Activated T-helper 2 cell treated with anti-CD3 and anti-CD28 coated beads, Interferon-gamma antibody, Interleukin-2, Interleukin-4, amounts not matched to agents 10 μg/mL and 5 μg/mL and 100 μg/mL, durations not matched to agents 14 hours and 24 hours and 36 hours (primary cell): Measurements from ENCODE around the gene PAX5. TPM values are rescaled to one million over a fixed set of nuclear protein-coding genes. Genes with fewer than 3 reads are reported as not detected.
"Not testable (repeated sequence)": the region's sequence is repeated elsewhere in the genome, so short reads cannot be mapped to it uniquely, and the experiment has no call there.

Experiments
- DNase-seq: peaks from one replicate; pipeline ENCODE4 v3.0.0; 2021; ENCODE audit warnings: low spot score
- H3K27ac Mint-ChIP-seq: one replicate; pipeline ENCODE4 v1.8.0; 2021; ENCODE audit warnings: mixed read lengths
- H3K27me3 Mint-ChIP-seq: one replicate; pipeline ENCODE4 v1.8.0; 2021; ENCODE audit warnings: low read depth, mixed read lengths
- H3K36me3 Mint-ChIP-seq: one replicate; pipeline ENCODE4 v1.8.0; 2021; ENCODE audit warnings: low read depth, mixed read lengths
- H3K4me1 Mint-ChIP-seq: one replicate; pipeline ENCODE4 v1.8.0; 2021; ENCODE audit warnings: low read depth, mixed read lengths
- H3K4me3 Mint-ChIP-seq: one replicate; pipeline ENCODE4 v1.8.0; 2021; ENCODE audit warnings: low read depth, mild to moderate bottlenecking, moderate library complexity, mixed read lengths
- H3K9me3 Mint-ChIP-seq: one replicate; pipeline ENCODE4 v1.8.0; 2021; ENCODE audit warnings: mixed read lengths
- intact Hi-C: fragments of 100-400 bp; cut with micrococcal nuclease; formaldehyde crosslinking; loops from one replicate; pipeline ENCODE4 v1.15.1; 2023
- total RNA-seq: library from RNA; stranded (reverse); gene quantifications from 2 replicates; pipeline ENCODE4 v1.2.3, GENCODE V29; 2022

PAX5 gene
- total RNA-seq, 1 donor from 2014 or later, result 0.34 TPM

DNA sequence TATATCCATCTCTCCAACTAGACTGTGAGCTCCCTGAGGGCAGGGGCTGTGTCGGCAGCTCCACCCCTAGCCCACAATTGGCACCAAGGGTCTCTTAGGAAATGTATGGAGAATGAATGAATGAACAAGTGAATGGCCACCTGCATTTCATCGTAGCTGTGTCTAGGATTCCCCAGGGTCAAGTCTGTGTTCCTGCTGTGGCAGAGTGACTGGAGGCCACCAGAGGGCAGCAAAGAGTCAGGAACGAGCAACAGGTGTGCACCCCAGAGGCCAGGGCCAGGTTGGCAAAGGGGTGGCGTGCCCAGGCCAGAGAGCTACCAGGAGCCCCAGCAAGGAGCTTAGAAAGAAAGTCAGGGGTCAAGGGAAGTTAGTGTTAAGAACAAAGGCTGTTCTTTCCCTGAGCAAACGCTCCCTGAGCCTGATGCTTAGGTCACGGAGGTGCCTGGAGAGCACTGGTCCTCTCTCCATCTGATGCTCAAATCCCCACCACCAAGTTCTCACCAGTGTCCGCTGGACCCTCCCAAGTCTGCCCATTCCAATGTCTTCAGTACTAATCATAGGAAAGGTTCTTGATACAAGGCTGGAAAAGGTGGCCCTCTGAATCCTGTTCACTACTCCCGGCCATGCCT lies 160.7 kb downstream of the PAX5 start:
- Mint-ChIP-seq H3K36me3 (no peaks in the 10 kb centered on the region), H3K4me3 (no peak overlapping the region), H3K27ac (no peak overlapping the region), H3K9me3 (no peaks in the 10 kb centered on the region), H3K4me1 (no peaks in the 10 kb centered on the region), H3K27me3 (peaks cover 2% of the 10 kb centered on the region)
- peak; percentile 54 for DNase-seq
- intact Hi-C loops, result loop anchor here (1.0 to 10.0 kb wide), 2 partner anchors 51 to 118 kb away; no protein-coding TSS in a partner anchor

GRCh38 chr9:36872641-36873040 lies 161.4 kb downstream of the PAX5 start:
- intact Hi-C loops, result loop anchor here (1.0 to 10.0 kb wide), 2 partner anchors 52 to 119 kb away; no protein-coding TSS in a partner anchor
- Mint-ChIP-seq H3K4me1 (no peaks in the 10 kb centered on the region), H3K27me3 (peaks cover 3% of the 10 kb centered on the region), H3K36me3 (no peaks in the 10 kb centered on the region), H3K27ac (no peak overlapping the region), H3K4me3 (no peak overlapping the region), H3K9me3 (no peaks in the 10 kb centered on the region)
- DNase-seq, result no peak

GRCh38 chr9:36871606-36872005 lies 162.5 kb downstream of the PAX5 start:
- no peaks in the 10 kb centered on the region for H3K9me3 Mint-ChIP-seq
- DNase-seq, result no peak
- no peak overlapping the region for H3K27ac Mint-ChIP-seq
- H3K4me3 Mint-ChIP-seq, result no peak overlapping the region
- no peaks in the 10 kb centered on the region for H3K36me3 Mint-ChIP-seq
- peaks cover 5% of the 10 kb centered on the region for H3K27me3 Mint-ChIP-seq
- no peaks in the 10 kb centered on the region for H3K4me1 Mint-ChIP-seq
- intact Hi-C loops, result loop anchor here (10.0 kb wide), 1 partner anchor 53 kb away; no protein-coding TSS in a partner anchor

DNA sequence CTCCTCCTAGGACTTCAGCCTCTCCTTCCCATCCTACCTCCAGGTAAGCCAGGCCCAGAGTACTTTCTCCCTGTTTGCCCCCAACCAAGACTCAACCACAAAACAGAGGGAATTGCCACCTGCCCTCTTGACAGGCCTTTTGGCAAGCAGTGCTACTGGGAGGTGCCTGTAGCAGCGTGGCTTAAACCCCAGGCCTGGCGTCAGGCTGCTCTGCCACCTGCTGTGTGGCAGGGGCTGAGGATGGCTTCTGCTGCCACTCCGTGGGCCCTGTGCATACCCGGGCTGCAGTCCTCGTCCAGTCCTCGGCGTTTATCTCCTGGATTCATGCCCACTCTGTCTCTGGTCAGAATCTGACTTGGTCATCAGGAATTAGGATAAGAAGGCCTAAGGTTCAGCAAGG lies 163.1 kb downstream of the PAX5 start:
- no peaks in the 10 kb centered on the region for H3K36me3 Mint-ChIP-seq

GRCh38 chr9:36869605-36870004 lies 164.5 kb downstream of the PAX5 start:
- intact Hi-C loops, result loop anchor here (10.0 kb wide), 1 partner anchor 55 kb away; no protein-coding TSS in a partner anchor
- not testable (repeated sequence) for H3K4me3 Mint-ChIP-seq, H3K27ac Mint-ChIP-seq, H3K36me3 Mint-ChIP-seq, H3K27me3 Mint-ChIP-seq, H3K4me1 Mint-ChIP-seq, DNase-seq, H3K9me3 Mint-ChIP-seq

More for the DNA sequence above, 163.1 kb downstream of the PAX5 start:
- Mint-ChIP-seq H3K27ac (no peak overlapping the region), H3K27me3 (peaks cover 5% of the 10 kb centered on the region), H3K4me3 (no peak overlapping the region), H3K4me1 (no peaks in the 10 kb centered on the region), H3K9me3 (no peaks in the 10 kb centered on the region)
- no peak for DNase-seq
- intact Hi-C loops, result loop anchor here (10.0 kb wide), 1 partner anchor 54 kb away; no protein-coding TSS in a partner anchor

- no peak for DNase-seq
- intact Hi-C loops, result no loop called here
- peaks cover 5% of the 10 kb centered on the region for H3K27me3 Mint-ChIP-seq
- H3K36me3 Mint-ChIP-seq, result no peaks in the 10 kb centered on the region
- H3K4me1 Mint-ChIP-seq, result no peaks in the 10 kb centered on the region
- no peaks in the 10 kb centered on the region for H3K9me3 Mint-ChIP-seq
- H3K27ac Mint-ChIP-seq, result no peak overlapping the region
- H3K4me3 Mint-ChIP-seq, result no peak overlapping the region
These were observed 165.3 kb downstream of the PAX5 start for GRCh38 chr9:36868586-36869282.

- intact Hi-C loops, result no loop called here
- Mint-ChIP-seq H3K27me3 (peaks cover 5% of the 10 kb centered on the region), H3K4me1 (no peaks in the 10 kb centered on the region), H3K27ac (no peak overlapping the region), H3K36me3 (no peaks in the 10 kb centered on the region), H3K4me3 (no peak overlapping the region), H3K9me3 (no peaks in the 10 kb centered on the region)
- DNase-seq, result no peak
These were observed 166.2 kb downstream of the PAX5 start for GRCh38 chr9:36867672-36868471.

- Mint-ChIP-seq H3K4me1 (no peaks in the 10 kb centered on the region), H3K27ac (no peak overlapping the region)
- intact Hi-C loops, result no loop called here
These were observed 166.8 kb downstream of the PAX5 start for GRCh38 chr9:36867241-36867640.

GRCh38 chr9:36866840-36867239 lies 167.2 kb downstream of the PAX5 start:
- intact Hi-C loops, result no loop called here

More at GRCh38 chr9:36867241-36867640, 166.8 kb downstream of the PAX5 start:
- DNase-seq, result no peak
- Mint-ChIP-seq H3K36me3 (no peaks in the 10 kb centered on the region), H3K4me3 (no peak overlapping the region), H3K9me3 (no peaks in the 10 kb centered on the region), H3K27me3 (peaks cover 5% of the 10 kb centered on the region)

DNA sequence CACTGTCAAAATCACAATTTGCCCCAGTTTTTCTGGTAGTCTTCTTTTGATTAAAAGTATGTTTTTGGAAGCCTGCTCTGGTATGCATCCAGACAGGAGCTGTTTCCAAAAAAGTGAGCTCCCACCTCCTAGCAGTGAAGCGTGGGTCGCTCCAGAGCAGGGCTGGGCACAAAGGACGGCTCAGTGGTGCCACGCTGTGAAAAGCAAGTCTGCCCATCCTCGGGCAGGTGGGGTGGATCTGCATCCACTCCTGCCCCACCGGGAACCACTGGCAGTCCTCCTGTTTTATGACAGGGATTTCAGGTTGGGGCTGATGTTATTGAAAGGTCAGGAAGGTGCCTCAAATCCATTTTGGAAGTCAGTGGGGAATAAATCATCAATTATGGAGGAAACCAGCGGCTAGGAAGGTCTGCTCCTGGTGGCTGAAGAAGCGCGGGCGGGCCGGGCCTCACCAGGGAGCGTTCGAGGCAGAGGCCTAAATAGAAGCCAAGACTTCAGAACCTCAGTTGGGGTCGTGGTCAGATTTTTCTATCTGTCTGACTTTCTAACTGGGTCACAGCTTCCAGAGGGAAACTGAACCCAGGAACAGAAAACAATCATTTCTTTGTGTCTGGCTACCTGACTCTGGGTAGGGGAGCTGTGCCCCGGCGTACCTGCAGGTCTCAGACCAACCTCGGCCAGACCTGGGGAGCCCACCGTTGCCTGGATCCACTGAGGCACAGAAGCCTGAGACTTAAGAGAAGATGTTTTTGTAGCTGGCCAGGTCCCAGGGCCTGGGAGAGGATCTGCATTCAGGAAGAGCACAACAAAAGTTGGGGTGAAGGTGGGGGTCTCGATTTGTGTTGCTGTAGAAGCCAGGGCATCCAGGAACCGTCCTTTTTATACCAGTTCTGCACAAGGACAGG lies 168.1 kb downstream of the PAX5 start:
- no peaks in the 10 kb centered on the region for H3K9me3 Mint-ChIP-seq
- no peaks in the 10 kb centered on the region for H3K36me3 Mint-ChIP-seq
- no peak overlapping the region for H3K4me3 Mint-ChIP-seq
- no peak overlapping the region for H3K27ac Mint-ChIP-seq
- no peak for DNase-seq
- intact Hi-C loops, result no loop called here
- H3K4me1 Mint-ChIP-seq, result no peaks in the 10 kb centered on the region
- H3K27me3 Mint-ChIP-seq, result peaks cover 7% of the 10 kb centered on the region

More at GRCh38 chr9:36866840-36867239, 167.2 kb downstream of the PAX5 start:
- H3K36me3 Mint-ChIP-seq, result no peaks in the 10 kb centered on the region
- H3K4me1 Mint-ChIP-seq, result no peaks in the 10 kb centered on the region
- no peak overlapping the region for H3K4me3 Mint-ChIP-seq
- peaks cover 5% of the 10 kb centered on the region for H3K27me3 Mint-ChIP-seq
- DNase-seq, result no peak
- H3K27ac Mint-ChIP-seq, result no peak overlapping the region
- H3K9me3 Mint-ChIP-seq, result no peaks in the 10 kb centered on the region

DNA sequence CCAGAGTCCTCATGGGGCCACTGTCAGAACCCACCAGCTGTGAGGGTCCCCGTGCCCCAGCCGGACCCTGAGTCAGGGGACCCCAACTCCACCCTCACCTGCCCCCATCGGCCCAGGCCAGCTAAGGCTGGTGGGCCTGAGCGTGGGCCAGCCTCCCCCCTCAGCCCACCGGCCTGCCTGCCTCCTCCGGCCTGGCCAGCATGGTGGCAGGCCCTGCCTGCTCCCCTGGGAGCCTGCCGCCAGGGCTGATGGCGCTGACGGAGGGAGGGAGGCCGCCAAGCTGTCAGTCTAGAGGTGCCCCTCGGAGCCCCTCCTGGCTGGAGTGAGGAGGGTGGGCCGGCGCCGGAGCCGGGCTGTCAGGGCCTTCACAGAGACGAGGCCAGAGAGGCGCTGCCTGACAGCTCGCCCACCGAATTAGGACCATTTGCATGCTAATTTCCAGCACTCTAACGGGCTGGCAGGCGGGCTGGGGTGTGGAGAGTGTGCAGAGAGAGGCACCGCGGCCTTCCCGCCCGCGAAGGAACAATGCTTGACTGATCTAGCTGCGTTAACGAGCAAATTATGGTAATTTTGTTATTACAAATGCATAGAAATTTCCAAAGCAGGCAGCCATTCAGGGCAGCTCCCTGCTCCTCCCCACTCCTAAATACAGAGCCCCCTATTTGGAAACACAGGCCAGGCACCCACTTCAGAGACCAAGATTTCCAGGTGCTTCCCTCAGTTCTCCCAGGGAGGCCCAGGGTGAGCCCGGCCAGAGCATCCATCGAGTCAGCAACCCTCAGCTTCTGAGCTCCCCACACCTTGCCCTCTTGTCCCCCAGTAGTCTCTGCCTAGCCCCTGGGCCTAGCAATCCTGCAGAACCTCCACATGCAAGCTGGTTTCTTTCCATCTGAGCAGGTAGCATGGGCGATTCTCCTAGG lies 169.3 kb downstream of the PAX5 start:
- no peak overlapping the region for H3K27ac Mint-ChIP-seq
- no peaks in the 10 kb centered on the region for H3K9me3 Mint-ChIP-seq
- H3K36me3 Mint-ChIP-seq, result no peaks in the 10 kb centered on the region
- no peak overlapping the region for H3K4me3 Mint-ChIP-seq
- no peaks in the 10 kb centered on the region for H3K4me1 Mint-ChIP-seq
- intact Hi-C loops, result no loop called here
- H3K27me3 Mint-ChIP-seq, result peaks cover 7% of the 10 kb centered on the region
- no peak for DNase-seq
